Activated CD4-positive, alpha-beta T cell treated with anti-CD3 and anti-CD28 coated beads, Interleukin-10, Interleukin-2, amounts not matched to agents 100 ng/mL and 50 ng/mL, durations not matched to agents 16 hours and 8 hours (primary cell): Measurements from ENCODE around the gene EIF2AK2.
A peak's percentile ranks its signal among the peaks of the same experiment; 100 is the strongest.

Source experiments
- DNase-seq: peaks from one replicate; pipeline ENCODE4 v3.0.0-alpha.2; 2020

Gene EIF2AK2

DNA sequence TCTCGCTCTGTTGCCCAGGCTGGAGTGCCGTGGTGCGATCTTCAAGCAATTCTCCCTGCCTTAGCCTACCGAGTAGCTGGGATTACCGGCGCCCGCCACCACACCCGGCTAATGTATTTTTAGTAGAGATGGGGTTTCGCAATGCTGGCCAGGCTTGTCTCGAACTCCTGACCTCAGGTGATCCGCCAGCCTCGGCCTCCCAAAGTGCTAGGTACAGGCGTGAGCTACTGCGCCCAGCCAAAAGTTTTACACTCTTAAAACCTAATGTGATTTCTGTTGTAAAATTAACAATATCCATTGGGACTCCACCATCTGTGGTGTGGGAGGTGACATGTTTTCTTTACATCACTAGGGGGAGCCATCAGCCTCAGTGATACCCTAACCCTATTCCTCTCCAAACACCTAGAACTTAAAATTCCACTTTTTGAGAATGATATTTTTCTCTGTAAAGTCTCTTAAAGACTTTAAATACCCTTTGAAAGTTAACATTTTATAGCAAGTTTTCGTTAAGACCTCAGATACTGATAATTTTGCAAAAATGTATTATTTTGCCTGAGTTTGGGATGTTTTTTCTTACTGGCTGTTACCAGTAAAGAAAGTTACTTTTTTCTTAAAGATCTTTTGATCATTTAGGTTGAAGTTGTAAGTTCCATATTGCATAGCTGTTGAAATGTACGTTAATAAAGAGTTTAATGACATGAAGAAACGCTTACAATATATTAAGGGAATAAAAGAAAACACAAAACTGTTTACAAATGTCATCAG is 11.6 kb upstream of the EIF2AK2 start:
- peak; percentile 57 for DNase-seq

DNA sequence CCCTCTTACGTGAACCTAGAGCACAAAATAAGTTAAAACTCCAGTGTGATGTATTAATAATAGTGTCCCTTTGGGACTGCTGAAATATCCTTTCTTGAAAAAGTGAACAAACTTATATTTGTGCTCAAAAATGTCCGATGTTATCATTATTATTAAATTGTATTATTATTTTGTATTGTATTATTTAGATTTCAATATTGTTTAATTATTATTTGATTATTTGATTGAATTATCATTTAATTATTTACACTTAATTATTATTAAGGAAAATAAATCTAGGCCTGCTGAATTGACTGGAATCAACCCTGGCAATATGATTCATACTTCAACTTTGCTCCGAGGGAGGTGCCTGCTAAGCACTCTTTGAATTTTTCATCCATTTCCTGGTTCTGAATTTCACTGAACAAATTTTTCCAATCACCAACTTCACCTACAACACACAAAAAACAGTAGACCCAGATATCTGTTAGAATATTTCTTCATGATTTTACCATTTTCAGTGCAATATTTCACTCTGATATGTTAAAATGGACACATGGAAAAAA is 10.9 kb upstream of the EIF2AK2 start:
- no peak for DNase-seq

DNA sequence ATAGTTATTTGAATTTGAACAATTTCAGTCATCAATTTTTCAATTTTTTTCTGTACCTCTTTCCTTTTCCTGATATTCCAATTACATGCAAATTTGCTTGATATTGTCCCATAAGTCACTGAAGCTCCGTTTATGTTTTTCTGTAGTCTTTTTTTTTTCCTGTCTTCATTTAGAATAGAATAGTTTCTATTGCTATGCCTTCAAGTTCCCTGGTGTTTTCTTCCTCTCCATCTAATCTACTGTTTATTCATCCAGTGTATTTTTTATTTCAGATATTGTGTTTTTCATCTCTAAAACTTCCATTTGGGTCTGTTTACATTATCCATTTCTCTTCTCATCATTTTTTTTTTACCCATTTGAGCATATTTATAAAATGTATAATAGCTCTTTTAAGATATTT is 8.0 kb upstream of the EIF2AK2 start:
- no peak for DNase-seq

DNA sequence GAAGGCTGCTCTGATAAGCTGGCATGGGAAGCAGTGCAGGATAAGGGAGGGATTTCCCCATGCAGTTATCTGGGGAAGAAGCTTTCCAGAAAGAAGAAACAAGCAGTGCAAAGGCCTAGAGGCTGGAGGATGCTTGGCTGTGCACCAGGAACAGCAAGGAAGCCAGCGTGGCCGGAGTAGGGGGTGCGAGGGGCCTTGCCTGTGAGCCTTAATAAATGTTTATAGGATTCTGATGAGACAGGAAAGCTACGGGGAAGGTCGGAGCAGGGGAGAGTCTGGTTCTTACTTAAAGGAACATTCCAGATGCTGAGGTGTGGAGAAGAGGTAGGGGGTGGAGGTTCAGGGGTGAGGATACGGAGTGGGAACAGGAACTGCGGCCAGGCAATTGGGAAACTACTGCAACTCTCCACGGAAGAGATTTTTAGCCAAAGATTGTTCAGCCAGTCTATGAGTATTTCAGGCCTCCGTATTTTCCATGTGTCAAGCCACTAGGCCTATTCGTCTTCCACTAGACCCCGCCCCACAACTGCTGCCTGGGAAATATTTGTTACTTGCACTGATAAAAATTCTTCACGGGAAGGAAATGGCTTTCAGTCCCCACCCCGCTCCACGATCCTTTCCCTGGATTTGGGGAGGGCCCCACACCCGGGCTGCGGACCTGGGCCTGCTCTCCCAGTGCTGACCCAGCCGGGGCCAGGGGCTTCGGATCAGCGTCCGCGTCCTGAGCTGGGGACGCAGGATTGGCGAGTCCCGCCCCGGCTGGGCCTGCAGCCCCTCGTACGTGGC is 516 bp downstream of the EIF2AK2 start:
- DNase-seq = peak; percentile 21

DNA sequence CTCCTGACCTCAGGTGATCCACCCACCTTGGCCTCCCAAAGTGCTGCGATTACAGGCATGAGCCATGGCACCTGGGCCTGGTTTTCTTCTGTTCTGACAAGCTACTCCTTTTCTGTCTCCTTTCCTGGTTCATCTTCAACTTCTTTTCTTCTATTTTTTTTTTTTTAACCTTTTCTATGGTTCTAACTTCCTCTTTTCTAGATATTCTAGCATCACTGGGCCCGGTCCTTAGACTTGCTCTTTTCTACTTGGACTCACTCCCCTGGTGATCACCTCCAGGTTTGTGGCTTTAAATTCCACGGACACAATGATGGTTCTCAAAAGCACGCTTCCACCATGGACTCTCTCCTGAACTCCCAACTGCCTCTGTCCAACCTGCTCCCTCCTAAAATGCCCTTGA is 2.0 kb downstream of the EIF2AK2 start:
- DNase-seq = no peak

DNA sequence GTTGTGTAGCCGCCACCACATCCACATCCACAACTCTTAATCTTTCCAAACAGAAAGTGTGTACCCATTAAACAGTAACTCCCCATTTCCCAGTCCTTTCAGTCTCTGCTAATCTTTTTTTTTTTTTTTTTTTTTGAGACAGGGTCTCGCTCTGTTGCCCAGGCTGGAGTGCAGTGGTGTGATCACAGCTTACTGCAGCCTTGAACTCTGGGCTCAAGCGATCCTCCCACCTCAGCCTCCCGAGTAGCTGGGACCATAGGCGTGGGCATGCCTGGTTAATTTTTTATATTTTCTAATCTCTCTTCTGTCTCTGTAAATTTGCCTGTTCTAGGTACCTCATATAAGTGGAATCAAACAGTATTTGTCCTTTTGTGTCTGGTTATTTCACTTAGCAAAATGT is 3.6 kb downstream of the EIF2AK2 start:
- DNase-seq = no peak

DNA sequence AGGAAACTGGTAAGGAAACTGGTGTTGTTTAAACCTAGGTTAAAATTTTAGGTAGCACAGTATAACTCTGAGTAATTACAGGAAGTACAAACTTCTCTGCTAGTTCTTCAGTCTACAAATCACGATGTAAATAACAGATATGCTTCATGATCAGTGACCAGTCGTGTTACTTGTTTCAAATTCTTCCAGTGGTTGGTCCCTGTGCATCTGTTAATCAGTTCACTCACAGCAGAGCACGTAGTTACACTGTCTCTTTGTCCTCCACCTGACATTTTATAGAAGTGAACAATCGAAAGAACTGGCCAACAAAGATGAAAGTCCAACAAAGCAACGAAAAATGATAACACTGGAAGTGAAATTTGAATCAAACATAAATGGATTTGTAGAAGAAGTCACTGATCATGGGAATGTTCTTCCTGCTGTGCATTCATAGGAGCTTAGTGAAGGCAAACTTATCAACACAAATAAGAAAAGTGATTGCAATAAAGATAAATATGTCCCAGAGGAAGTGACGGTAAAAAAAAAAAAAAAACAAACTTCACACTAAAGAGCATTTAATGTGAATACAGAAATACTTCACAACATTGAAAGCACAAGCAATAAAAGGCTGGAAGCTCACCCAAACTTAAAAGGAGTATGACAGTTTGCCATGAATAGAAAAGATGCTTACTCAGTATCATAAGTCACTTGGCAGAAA is 7.0 kb downstream of the EIF2AK2 start:
- DNase-seq = peak; percentile 56

DNA sequence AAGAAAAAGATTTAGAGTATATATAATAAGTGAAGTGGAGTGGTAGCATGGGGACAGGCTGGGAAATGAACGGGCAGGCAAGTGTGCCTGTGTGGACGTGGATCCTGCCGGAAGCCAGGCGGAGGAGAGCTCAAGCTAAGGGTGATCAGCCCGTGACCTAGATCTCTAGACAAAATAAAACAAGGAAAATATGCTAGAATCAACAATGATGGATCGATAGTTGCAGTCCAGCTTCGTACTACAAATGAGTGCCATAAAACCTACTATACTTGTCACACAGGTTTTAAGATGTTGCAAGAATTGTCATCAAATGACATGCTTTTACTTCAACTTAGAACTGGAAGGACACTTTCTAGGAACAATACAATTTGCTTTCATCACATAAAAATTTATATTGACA is 8.5 kb downstream of the EIF2AK2 start:
- DNase-seq = no peak

DNA sequence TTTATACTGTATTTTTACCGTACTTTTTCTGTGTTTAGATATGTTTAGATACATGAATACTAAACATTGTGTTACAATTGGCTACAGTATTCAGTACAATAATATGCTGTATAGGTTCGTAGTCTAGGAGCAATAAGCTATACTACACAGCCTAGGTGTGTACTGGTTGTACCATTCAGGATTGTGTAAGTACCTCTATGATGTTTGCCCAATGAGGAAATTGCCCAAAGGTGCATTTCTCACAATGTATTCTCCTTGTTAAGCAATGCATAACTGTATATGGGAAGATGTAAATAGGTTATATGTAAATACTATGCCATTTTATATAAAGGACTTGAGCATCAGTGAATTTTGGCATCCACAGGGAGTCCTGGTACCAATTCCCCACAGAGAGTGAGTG is 10.7 kb downstream of the EIF2AK2 start:
- no peak for DNase-seq

DNA sequence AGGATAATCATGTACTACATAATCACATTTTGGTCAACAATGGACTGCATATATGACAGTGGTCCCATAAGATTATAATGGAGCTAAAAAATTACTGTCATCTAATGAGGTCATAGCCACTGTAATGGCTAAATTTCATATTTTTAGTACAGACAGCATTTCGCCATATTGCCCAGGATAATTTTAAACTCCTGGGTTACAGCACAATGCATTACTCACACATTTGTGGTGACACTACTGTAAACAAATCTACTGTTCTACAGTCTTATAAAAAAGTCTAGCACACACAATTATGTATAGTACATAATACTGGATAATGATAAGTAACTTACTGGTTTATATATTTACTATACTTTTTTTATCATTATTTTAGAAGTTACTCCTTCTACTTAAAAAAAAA is 12.8 kb downstream of the EIF2AK2 start:
- no peak for DNase-seq

DNA sequence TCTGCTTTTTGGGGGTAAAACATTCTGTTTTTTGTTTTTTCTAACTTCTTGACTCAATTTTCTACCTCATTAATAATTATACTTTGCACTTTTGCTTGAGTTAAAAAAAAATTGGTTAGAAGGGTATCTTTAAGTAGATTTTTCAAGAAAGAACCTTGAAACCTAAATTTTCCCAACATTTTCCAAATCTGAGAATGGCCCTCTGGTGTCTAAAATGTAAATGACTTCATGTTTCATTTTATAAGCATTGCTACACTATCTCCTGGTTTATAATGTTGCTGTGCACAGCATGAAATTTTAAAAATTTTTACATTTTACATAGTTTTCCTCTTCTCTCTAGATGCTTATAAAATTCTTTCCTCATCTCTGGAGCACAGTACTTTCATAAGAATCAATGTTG is 14.2 kb downstream of the EIF2AK2 start:
- DNase-seq = no peak

DNA sequence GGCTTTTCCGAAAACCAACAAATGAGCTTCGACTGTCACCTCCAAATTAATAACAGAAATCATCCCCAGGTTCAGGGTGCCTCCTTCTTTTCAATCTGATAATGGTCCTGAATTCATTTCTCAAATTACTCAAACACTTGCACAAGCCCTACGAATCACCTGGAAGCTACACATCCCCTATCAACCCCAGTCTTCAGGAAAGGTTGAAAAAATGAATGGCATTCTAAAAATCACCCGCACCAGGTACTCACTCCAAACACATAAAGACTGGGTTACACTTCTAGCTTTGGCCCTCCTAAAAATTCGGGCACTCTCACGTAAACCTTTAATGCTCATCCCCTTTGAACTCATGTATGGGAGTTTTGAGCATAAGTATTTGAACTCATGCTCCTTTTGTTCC is 23.9 kb downstream of the EIF2AK2 start:
- DNase-seq = no peak

DNA sequence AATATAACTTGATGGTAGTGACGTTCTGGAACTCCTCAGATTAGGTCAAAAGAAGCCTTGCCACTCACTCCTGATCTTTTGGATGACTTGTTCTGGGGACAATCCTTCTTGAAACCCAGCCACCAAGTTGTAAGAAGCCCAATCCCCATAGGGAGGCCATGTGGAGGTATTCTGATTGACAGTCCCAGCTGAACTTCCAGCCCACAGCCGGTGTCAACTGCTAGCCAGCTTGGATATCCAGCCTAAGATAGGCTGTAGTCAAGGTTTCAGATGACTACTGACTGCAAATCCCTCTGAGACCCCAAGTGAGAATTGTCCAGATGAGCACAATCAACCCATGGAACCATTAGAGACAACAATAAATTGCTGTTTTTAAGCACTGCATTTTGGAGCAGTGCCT is 31.4 kb downstream of the EIF2AK2 start:
- DNase-seq = no peak

DNA sequence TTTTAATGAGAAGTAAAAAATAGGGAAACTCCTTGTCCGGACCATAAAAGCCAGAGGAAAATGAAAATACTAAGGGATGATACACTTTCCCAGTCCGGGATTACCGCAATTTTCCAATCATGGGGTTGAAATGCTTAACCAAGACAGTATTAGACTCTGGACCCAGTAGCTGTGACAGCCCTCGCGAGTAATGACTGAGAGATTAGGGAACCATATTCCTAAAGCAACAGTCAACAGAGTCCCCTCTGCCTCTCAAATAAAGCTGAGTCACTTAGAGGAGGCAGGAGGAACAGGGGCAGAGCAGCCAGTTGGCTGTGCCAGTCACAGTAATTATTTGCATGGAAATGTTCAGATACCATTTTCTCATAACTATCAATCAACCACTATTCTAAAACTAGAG is 37.6 kb downstream of the EIF2AK2 start:
- no peak for DNase-seq

DNA sequence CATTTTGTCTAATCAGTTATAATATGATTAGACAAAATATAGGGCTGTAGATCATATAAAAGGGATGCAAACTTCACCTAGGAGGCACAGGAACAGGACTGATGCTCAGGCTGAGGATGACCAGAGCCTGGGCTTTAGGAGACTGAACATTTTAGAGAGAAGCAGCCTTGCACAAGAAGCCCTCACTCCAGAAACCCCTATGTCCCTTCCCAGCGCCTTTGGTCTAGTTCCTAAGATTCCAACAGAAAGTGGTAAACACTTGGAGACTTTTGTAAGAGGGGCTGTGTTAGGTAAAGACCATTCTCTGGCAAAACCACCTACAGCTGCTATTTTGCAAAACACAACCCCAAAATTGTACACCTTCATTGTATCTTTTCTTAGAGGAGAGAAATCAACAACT is 39.2 kb downstream of the EIF2AK2 start:
- DNase-seq = no peak

DNA sequence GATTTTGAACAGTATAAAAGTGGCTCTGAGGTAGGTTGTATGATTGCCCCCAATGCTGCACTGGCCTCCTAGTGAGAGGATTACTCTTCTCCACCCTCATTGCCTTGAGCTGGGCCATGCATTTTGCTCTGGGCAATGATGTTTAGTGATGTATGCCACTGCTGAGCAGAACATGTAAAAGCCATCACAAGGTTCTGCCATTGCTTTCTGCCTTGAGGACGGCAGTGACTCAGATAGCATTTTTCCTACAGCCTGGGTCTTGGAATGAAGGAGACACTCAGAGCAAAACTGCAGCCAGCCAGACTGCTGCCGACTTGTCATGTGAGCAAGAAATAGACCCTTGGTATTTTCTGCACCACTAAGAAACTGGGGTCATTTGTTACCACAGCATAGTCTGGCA is 44.8 kb downstream of the EIF2AK2 start:
- DNase-seq = no peak

DNA sequence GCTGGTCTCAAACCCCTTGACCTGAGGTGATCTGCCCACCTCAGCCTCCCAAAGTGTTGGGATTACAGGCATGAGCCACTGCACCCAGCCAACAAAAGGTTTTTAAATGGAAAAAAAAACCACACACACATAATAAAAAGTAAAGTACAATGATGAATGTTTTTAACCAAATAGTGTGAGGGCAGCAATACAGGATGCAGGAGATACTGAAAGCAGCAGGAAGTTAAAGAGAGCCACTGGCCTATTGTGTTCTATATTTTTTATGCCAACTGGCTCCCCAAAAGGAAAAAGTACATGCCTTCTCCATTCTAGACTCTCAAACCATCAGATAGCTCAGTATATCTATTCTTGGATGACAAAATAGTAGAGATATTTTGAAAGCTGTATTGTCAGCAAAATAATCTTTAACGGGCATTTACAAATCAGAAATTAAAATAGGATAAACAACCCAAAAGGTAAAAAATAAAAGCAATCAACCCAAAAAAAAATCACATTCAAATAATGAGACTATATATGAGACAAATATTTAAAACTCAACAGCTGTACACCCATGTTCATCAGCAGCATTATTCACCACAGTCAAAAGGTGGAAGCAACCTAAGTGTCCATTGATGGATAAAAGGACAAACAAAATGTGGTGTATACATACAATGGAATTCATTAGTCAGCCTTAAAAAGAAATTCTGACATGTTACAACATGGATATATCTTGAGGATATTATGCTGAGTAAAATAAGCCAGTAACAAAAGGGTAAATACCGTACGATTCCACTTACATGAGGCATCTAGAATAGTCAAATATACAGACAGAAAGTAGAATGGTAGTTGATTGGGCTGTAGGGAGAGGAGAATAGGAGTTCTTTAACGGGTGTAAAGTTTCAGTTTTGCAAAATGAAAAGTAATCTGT is 46.2 kb downstream of the EIF2AK2 start:
- no peak for DNase-seq

DNA sequence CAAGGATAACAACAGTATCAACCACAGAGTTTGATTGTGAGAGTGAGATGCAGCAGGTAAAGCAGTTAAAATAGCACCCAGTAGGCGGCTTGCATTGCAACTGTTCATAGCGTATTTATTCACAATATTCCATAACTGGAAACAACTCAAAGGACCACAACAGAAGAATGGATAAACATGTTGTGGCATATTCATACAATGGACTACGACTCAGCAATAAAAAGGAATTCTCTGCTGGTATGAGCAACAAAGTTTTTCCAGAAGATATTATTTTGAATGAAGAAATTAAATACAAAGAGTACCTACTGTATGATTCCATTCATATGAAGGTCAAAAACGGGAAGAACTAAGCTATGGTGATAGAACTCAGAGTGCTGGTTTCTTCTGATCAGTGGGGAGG is 47.3 kb downstream of the EIF2AK2 start:
- DNase-seq = no peak

DNA sequence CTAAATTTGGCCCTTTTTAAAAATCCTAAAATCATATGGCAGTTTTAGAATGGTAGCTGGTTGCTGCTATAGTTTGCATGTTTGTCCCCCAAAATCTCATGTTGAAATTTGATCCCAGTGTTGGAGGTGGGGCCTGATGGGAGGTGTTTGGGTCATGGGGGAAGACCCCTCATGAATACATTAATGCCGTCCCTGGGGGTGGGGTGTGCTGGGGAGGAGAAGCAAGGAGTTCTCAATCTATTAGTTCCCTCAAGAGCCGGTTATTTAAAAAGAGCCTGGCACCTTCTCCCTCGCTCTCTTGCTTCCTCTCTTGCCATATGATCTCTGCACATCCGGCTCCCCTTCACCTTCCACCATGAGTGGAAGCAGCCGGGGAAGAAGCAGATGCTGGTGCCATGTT is 51.6 kb downstream of the EIF2AK2 start:
- no peak for DNase-seq

DNA sequence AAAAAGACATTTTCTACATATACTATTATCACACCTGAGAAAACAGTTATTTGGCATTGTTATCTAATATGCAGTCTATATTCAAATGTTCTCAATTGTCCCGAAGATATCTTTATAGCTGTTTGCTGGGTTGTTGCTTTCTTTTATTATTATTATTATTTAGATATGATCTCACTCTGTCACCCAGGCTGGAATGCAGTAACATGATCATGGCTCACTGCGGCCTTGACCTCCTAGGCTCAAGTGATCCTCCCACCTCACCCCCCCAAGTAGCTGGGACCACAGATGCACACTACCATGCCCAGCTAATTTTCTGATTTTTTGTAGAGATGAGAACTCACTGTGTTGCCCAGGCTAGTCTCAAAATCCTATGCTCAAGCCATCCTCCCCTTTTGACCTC is 52.6 kb downstream of the EIF2AK2 start:
- no peak for DNase-seq

DNA sequence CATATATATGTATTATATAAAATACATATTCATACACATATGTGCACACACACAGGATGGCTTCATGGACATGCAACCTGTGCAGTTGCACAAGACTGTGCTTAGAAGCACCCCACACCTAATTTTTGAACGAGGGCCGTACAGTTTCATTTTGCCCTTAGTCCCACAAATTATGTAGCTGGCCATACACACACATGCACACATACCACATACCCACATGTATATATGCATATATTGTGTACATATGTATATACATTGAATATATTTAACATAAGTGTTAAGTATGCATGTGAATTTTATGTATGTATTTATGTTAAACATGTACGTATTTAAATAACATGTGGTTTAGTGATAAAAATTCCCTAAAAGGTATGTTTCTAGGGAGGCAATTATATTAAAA is 54.2 kb downstream of the EIF2AK2 start:
- no peak for DNase-seq

DNA sequence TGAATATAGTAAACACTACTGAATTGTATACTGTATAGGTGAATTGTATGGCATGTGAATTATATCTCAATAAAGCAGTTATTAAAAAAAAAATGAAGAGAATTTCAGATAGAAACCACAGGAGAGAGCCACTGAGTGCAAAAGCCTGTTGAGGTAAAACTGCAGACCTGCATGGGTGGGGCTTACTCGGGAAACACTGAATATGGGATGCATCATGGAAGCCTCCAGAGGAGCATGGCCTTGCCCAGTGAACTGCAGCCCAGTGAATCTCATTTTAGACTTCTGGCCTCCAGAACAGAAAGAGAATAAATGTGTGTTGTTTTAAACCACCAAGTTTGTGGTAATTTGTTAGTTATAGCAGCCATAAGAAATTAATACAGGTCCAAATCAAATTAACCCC is 56.7 kb downstream of the EIF2AK2 start:
- no peak for DNase-seq
